ENCODE results near the gene PPARD. TPM values are rescaled to one million over a fixed set of nuclear protein-coding genes. Genes with fewer than 3 reads are reported as not detected.
A peak's percentile ranks its signal among the peaks of the same experiment; 100 is the strongest.
"Not testable (repeated sequence)": the region's sequence is repeated elsewhere in the genome, so short reads cannot be mapped to it uniquely, and the experiment has no call there.

The PPARD gene
- total and polyA plus RNA-seq, 10 donors = 9.4 to 37.4 (median 30.2) TPM

DNA sequence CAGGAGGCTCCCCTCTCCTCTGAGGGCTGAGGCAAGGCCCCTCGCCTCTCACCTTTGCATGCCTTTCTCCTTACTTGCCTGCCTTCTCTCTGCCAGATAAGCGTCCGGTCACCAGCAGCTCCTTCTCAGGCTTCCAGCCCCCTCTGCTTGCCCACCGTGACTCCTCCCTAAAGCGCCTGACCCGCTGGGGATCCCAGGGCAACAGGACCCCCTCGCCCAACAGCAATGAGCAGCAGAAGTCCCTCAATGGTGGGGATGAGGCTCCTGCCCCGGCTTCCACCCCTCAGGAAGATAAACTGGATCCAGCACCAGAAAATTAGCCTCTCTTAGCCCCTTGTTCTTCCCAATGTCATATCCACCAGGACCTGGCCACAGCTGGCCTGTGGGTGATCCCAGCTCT is 21.3 kb upstream of the PPARD start:
- no peak overlapping the region for H3K4me3 ChIP-seq
- no peak overlapping the region for H3K27ac ChIP-seq
- 89 to 98% (median 95%) methylated on average over 7 to 8 of the region's 8 CpGs for WGBS, 5 donors
- H3K27me3 ChIP-seq (replicated peaks in 1 of 7) = no peaks in the 10 kb centered on the region
- no peak for DNase-seq
- peaks cover 0 to 14% (median 0%) of the 10 kb centered on the region in 6 donors for H3K4me1 ChIP-seq
- H3K36me3 ChIP-seq = peaks cover 0 to 97% (median 68%) of the 10 kb centered on the region in 6 donors
- TF ChIP-seq, protein P1, sequence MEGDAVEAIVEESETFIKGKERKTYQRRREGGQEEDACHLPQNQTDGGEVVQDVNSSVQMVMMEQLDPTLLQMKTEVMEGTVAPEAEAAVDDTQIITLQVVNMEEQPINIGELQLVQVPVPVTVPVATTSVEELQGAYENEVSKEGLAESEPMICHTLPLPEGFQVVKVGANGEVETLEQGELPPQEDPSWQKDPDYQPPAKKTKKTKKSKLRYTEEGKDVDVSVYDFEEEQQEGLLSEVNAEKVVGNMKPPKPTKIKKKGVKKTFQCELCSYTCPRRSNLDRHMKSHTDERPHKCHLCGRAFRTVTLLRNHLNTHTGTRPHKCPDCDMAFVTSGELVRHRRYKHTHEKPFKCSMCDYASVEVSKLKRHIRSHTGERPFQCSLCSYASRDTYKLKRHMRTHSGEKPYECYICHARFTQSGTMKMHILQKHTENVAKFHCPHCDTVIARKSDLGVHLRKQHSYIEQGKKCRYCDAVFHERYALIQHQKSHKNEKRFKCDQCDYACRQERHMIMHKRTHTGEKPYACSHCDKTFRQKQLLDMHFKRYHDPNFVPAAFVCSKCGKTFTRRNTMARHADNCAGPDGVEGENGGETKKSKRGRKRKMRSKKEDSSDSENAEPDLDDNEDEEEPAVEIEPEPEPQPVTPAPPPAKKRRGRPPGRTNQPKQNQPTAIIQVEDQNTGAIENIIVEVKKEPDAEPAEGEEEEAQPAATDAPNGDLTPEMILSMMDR (IDR thresholded peaks at IDR 0.05 in 8 of 11, conservative IDR thresholded peaks at IDR 0.05 in 3 of 11) = no peak
- TF ChIP-seq POLR2AphosphoS5 (IDR thresholded peaks at IDR 0.05) = no peak
- no peak for TF ChIP-seq POLR2A (IDR thresholded peaks at IDR 0.05)
- H3K9me3 ChIP-seq = no peaks in the 10 kb centered on the region
- intact Hi-C loops (cut with DNase I; ENCODE audit: low total_unique reads) = no loop called here

GRCh38 chr6:35327349-35328027 is 14.9 kb upstream of the PPARD start:
- DNase-seq = peak; percentile 91
- TF ChIP-seq POLR2A (IDR thresholded peaks at IDR 0.05) (no peak), POLR2AphosphoS5 (IDR thresholded peaks at IDR 0.05) (peak in 2 of 3 donors; percentile 33 to 45)
- TF ChIP-seq, protein P1 (IDR thresholded peaks at IDR 0.05 in 8 of 11, conservative IDR thresholded peaks at IDR 0.05 in 3 of 11) = peak; percentile 42 to 77 (median 68)
- peaks cover 0 to 18% (median 13%) of the 10 kb centered on the region in 6 donors for H3K4me1 ChIP-seq
- H3K27me3 ChIP-seq (replicated peaks in 1 of 7) = no peaks in the 10 kb centered on the region
- H3K27ac ChIP-seq = peak overlapping the region in 4 of 8 donors; percentile 29 to 65 (median 40)
- no peaks in the 10 kb centered on the region for H3K9me3 ChIP-seq
- H3K36me3 ChIP-seq = peaks cover 0 to 40% (median 15%) of the 10 kb centered on the region in 6 donors
- WGBS, 5 donors = 34 to 42% (median 38%) methylated on average over 7 of the region's 7 CpGs
- intact Hi-C loops (cut with DNase I; ENCODE audit: low total_unique reads) = no loop called here
- no peak overlapping the region for H3K4me3 ChIP-seq

GRCh38 chr6:35328108-35328723 is 14.1 kb upstream of the PPARD start:
- DNase-seq = no peak
- intact Hi-C loops (cut with DNase I; ENCODE audit: low total_unique reads) = no loop called here
- WGBS, 5 donors = 95 to 96% (median 95%) methylated on average over 1 of the region's 1 CpG

DNA sequence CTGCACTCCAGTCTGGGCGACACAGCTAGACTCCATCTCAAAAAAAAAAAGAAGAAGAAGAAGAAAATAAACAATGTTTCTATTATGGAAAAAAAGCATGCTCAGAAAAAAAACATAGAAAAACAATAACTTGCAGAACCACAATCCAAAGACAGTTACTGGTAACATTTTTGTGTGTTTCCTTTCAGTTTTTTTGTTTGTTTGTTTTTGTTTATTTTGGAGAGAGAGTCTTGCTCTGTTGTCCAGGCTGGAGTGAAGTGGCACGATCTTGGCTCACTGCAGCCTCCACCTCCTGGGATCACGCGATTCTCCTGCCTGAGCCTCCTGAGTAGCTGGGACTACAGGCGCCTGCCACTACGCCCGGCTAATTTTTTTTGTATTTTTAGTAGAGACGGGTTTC is 13.4 kb upstream of the PPARD start:
- H3K27ac ChIP-seq; intact Hi-C loops (cut with DNase I; ENCODE audit: low total_unique reads); H3K27me3 ChIP-seq (replicated peaks in 1 of 7); H3K9me3 ChIP-seq; H3K4me3 ChIP-seq; DNase-seq: not testable (repeated sequence)
- H3K36me3 ChIP-seq = peaks cover 0 to 27% (median 14%) of the 10 kb centered on the region in 6 donors
- H3K4me1 ChIP-seq = peaks cover 0 to 19% (median 13%) of the 10 kb centered on the region in 6 donors
- WGBS, 5 donors = 92 to 97% (median 95%) methylated on average over 8 of the region's 8 CpGs

More at GRCh38 chr6:35328108-35328723, 14.1 kb upstream of the PPARD start:
- H3K36me3 ChIP-seq = peaks cover 0 to 32% (median 14%) of the 10 kb centered on the region in 6 donors
- peak overlapping the region in 2 of 8 donors; percentile 47 to 65 for H3K27ac ChIP-seq
- H3K9me3 ChIP-seq = no peaks in the 10 kb centered on the region
- H3K4me3 ChIP-seq = no peak overlapping the region
- peaks cover 0 to 19% (median 13%) of the 10 kb centered on the region in 6 donors for H3K4me1 ChIP-seq
- no peaks in the 10 kb centered on the region for H3K27me3 ChIP-seq (replicated peaks in 1 of 7)
- TF ChIP-seq POLR2AphosphoS5 (IDR thresholded peaks at IDR 0.05) = no peak
- TF ChIP-seq POLR2A (IDR thresholded peaks at IDR 0.05) = no peak
- TF ChIP-seq, protein P1 (IDR thresholded peaks at IDR 0.05 in 8 of 11, conservative IDR thresholded peaks at IDR 0.05 in 3 of 11) = no peak

Measured in spleen (tissue), 11 donors.